Fibroblast of upper back skin (primary cell): ENCODE measurements around the gene NPIPB2.

Experiments
- DNase-seq: peaks from one replicate; pipeline ENCODE4 v3.0.0-alpha.2; 2013

Gene NPIPB2

GRCh38 chr16:11896486-11897176 lies 45.2 kb downstream of the NPIPB2 start:
- peak; percentile 54 for DNase-seq

- DNase-seq: no peak
These were observed 48.3 kb downstream of the NPIPB2 start for GRCh38 chr16:11893571-11893970.

- no peak for DNase-seq
These were observed 49.1 kb downstream of the NPIPB2 start for GRCh38 chr16:11892761-11893160.

- DNase-seq: no peak
These were observed 51.4 kb downstream of the NPIPB2 start for GRCh38 chr16:11890231-11890965.

GRCh38 chr16:11886881-11887280 lies 55.0 kb downstream of the NPIPB2 start:
- DNase-seq: no peak

- DNase-seq: no peak
These were observed 57.8 kb downstream of the NPIPB2 start for GRCh38 chr16:11884035-11884434.

- no peak for DNase-seq
These were observed 61.8 kb downstream of the NPIPB2 start for GRCh38 chr16:11880007-11880406.

GRCh38 chr16:11877374-11877773 lies 64.5 kb downstream of the NPIPB2 start:
- DNase-seq: peak; percentile 16
